Hair follicle dermal papilla cell (primary cell): ENCODE results near the gene GRIN3B. TPM values are rescaled to one million over a fixed set of nuclear protein-coding genes. Genes with fewer than 3 reads are reported as not detected.

Experiments
- small RNA-seq: library from RNA; depleted of rRNA; stranded (forward); fragments of <200 nt; gene quantifications from one replicate; pipeline ENCODE3, GENCODE V24; 2012
- total RNA-seq: library from RNA; depleted of rRNA; stranded (reverse); fragments of >200 nt; gene quantifications from 2 replicates; pipeline ENCODE4 v1.2.3, GENCODE V29; 2012

GRIN3B gene
- 0.85 and 1.5 TPM in 2 replicates for total RNA-seq

GRCh38 chr19:1000095-1000494, at the start of gene GRIN3B:
GRIN3B (plus strand) TSS chr19:1000419; CDS start chr19:1000438, 19 bp downstream.

GRCh38 chr19:984165-984967, 15.9 kb upstream of the GRIN3B start, which contains the start of gene WDR18:
WDR18 (plus strand) TSS chr19:984345; CDS start chr19:984354, 9 bp downstream.

GRCh38 chr19:1020868-1021425, 20.7 kb downstream of the GRIN3B start, which contains the start of gene TMEM259:
TMEM259 (minus strand) TSS chr19:1021123; CDS start chr19:1020996, 127 bp downstream.

GRCh38 chr19:1025960-1026782, 26.0 kb downstream of the GRIN3B start, which contains the start of gene CNN2:
CNN2 (plus strand) TSS chr19:1026608; CDS start chr19:1026662, 54 bp downstream.

GRCh38 chr19:1039646-1040475, 39.6 kb downstream of the GRIN3B start, which contains the start of gene ABCA7:
ABCA7 (plus strand) TSS chr19:1040107; CDS start chr19:1041362, 1,255 bp downstream.

Small RNAs within 50 kb of the gene (small RNA-seq; reads per million reads assigned to genes)
- gene RNU6-2 = 8.6 reads per million, percentile 88 among the genes with 10 or more reads in this experiment

Other genes starting within 250 kb of the GRIN3B start
- under 0.01 TPM in 1 of 2 replicates, not detected in the other for gene MISP, start 249.3 kb upstream of the GRIN3B start, total RNA-seq
- 99.9 and 128 TPM in 2 replicates for gene PTBP1, start 203.0 kb upstream of the GRIN3B start, total RNA-seq
- 1.3 and 2.4 TPM in 2 replicates for gene PLPPR3, start 178.5 kb upstream of the GRIN3B start, total RNA-seq
- not detected in 2 replicates for gene AZU1, start 172.6 kb upstream of the GRIN3B start, total RNA-seq
- not detected in 2 replicates for gene PRTN3, start 159.4 kb upstream of the GRIN3B start, total RNA-seq
- 0.49 and 0.73 TPM in 2 replicates for gene ELANE, start 148.1 kb upstream of the GRIN3B start, total RNA-seq
- 33.5 and 41.1 TPM in 2 replicates for gene CFD, start 140.8 kb upstream of the GRIN3B start, total RNA-seq
- 42.4 and 52.1 TPM in 2 replicates for gene MED16, start 107.2 kb upstream of the GRIN3B start, total RNA-seq
- not detected in 2 replicates for gene RNU6-9, start 106.9 kb upstream of the GRIN3B start, total RNA-seq
- gene R3HDM4, start 87.2 kb upstream of the GRIN3B start, total RNA-seq = 34.6 and 46.8 TPM in 2 replicates
- not detected in 2 replicates for gene KISS1R, start 83.1 kb upstream of the GRIN3B start, total RNA-seq
- 23.9 and 25.5 TPM in 2 replicates for gene ARID3A, start 74.4 kb upstream of the GRIN3B start, total RNA-seq
- 32.7 and 32.9 TPM in 2 replicates for gene WDR18, start 16.1 kb upstream of the GRIN3B start, total RNA-seq
- 92.7 and 94.6 TPM in 2 replicates for gene TMEM259, start 20.7 kb downstream of the GRIN3B start, total RNA-seq
- gene RNU6-2, start 21.1 kb downstream of the GRIN3B start, total RNA-seq = not detected in 2 replicates
- 745 and 827 TPM in 2 replicates for gene CNN2, start 26.2 kb downstream of the GRIN3B start, total RNA-seq
- gene ABCA7, start 39.7 kb downstream of the GRIN3B start, total RNA-seq = 8.3 and 9.4 TPM in 2 replicates
- gene ARHGAP45, start 66.7 kb downstream of the GRIN3B start, total RNA-seq = 0.65 and 1.5 TPM in 2 replicates
- gene POLR2E, start 95.0 kb downstream of the GRIN3B start, total RNA-seq = 86.5 and 134 TPM in 2 replicates
- 238 and 301 TPM in 2 replicates for gene GPX4, start 103.6 kb downstream of the GRIN3B start, total RNA-seq
- gene SBNO2, start 173.8 kb downstream of the GRIN3B start, total RNA-seq = 109 and 130 TPM in 2 replicates
- gene STK11, start 205.4 kb downstream of the GRIN3B start, total RNA-seq = 90.2 and 94.1 TPM in 2 replicates
- 3.2 and 4.2 TPM in 2 replicates for gene CBARP, start 237.6 kb downstream of the GRIN3B start, total RNA-seq
- gene ATP5F1D, start 241.3 kb downstream of the GRIN3B start, total RNA-seq = 10.5 and 14.0 TPM in 2 replicates
- gene MIDN, start 248.2 kb downstream of the GRIN3B start, total RNA-seq = 32.1 and 35.4 TPM in 2 replicates